SW480 (cell line): ENCODE results near the gene CFHR1.
A peak's percentile ranks its signal among the peaks of the same experiment; 100 is the strongest.
"Not testable (repeated sequence)": the region's sequence is repeated elsewhere in the genome, so short reads cannot be mapped to it uniquely, and the experiment has no call there.

Source experiments
- DNase-seq: peaks from one replicate; pipeline ENCODE4 v3.0.0-alpha.2; 2016; ENCODE audit warnings: low spot score

Gene CFHR1

DNA sequence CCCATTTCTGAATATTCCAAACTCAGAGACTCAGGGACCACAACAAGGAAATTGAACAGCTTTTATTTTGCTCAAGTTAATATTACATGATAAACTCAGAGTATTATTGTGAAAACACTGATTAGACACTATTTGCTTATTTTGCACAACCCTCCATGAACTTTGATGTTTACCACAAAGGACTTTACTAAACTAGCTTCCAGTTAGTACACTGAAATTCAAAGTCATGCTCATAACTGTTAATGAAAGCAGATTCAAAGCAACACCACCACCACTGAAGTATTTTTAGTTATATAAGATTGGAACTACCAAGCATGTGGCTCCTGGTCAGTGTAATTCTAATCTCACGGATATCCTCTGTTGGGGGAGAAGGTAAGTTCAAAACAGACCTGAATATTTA lies at the start of gene CFHR1:
CFHR1 (plus strand) TSS at position 201 of the 400 bp plus-strand sequence; CDS start at position 315, 114 bp downstream.
- not testable (repeated sequence) for DNase-seq

DNA sequence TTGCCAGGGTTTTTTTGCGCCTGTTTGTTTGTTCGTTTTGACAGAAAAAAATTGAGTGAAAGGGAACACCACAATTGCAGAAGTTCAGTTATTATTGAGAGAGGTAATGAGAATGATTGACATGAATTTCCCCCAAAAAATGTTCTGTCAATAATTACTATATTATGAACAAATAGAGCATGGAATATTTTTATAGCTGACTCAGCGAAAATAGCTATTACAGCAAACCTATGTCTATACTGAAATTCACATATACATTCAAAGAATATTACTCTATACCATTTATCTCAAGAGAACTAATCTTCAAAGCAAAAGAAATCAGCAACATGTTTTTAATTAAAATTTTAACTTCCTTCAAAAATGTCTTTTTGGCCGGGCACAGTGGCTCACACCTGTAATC lies 49.7 kb upstream of the CFHR1 start:
- not testable (repeated sequence) for DNase-seq

DNA sequence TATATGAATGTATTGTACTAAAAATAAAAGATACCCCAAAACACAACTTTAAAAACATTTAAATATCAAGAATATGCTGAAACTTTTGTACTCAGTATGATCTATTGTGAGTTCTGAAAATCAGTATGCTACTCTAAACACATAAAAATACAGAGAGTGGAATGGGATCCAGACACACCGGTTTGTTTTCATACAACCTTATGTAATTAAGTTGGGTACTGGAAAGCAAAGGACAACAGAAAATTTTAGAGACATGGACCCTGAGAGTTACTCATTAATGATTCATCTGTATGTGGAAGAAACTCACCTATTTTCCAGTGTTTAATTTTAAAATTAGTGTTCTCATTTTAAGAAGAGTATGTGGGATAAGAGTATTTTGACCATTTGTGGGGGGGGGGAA lies 45.8 kb upstream of the CFHR1 start:
- DNase-seq, result no peak

DNA sequence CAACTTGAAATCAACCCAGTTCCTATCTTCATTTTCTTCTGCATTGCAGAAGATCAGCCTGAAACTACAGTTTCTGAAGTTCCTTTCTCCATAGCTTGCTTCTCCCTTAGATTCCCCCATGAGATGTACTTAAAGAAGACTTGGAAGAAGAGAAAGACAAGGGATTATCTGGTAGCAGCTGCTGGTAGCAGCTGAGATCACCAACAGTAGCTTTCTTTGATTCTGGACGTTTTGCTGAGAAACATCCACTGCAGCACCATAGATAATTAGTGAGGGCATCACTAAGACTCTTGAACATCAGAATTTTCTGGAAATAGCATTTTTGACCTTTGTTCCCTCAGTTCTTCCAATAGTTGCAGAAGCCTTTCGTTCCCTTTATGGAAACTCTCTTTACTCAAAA lies 45.4 kb upstream of the CFHR1 start:
- DNase-seq, result no peak

- DNase-seq, result no peak
Measured at GRCh38 chr1:196774603-196775002, 44.9 kb upstream of the CFHR1 start, which contains the start of gene CFHR3. CFHR3 (plus strand) TSS chr1:196774840; CDS start chr1:196774887, 47 bp downstream.

DNA sequence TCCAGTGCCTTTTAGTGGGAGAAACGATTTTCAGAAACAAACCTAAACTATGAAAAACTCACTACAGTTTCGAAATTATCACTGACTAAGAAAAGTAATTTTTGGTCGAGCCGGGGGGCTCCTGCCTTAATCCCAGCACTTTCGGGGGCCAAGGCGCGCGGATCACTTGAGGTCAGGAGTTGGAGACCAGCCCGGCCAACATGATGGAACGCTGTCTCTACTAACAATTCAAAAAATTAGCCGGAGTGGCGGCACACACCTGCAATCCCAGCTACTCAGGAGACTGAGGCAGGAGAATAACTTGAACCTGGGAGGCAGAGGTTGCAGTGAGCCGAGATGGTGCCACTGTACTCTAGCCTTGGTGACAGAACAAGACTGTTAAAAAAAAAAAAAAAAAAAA lies 41.9 kb upstream of the CFHR1 start:
- DNase-seq, result no peak

GRCh38 chr1:196779093-196779492 lies 40.4 kb upstream of the CFHR1 start:
- DNase-seq, result peak; percentile 1

DNA sequence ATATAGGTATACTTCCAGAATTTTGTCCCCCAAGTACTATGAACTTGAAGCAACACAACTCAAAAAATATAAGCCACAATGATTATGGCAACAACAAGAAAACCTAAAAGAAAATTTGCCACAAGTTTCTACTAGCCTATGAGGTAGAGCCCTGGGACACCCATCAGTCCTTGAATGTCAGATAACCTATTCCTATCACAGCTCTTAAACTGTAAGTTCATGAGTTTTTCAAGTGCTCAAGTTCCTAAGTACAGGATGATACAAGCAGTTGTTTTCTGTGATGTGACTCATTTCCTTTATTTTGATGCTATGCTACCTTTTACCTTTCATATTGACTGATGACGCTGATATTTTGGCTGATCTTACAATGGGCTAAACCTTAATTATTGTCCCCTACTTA lies 28.3 kb upstream of the CFHR1 start:
- DNase-seq, result not testable (repeated sequence)

DNA sequence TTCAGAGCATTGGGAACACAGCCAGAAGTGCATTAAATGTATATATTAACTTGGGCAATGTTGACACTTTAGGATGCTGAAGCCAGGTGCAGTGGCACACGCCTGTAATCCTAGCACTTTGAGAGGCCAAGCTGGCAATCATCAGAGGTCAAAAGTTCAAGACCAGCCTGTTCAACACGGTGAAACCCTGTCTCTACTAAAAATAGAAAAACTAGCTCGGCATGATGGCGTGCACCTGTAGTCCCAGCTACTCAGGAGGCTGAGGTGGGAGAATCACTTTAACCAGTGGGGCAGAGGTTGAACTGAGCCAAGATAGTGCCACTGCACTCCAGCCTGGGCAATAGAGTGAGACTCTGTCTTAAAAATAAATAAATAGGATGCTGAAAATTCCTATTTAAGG lies 25.4 kb upstream of the CFHR1 start:
- DNase-seq, result not testable (repeated sequence)

GRCh38 chr1:196797891-196798290 lies 21.6 kb upstream of the CFHR1 start:
- DNase-seq, result no peak

GRCh38 chr1:196801920-196802319 lies 17.6 kb upstream of the CFHR1 start:
- not testable (repeated sequence) for DNase-seq

GRCh38 chr1:196808529-196809235 lies 10.8 kb upstream of the CFHR1 start:
- no peak for DNase-seq

DNA sequence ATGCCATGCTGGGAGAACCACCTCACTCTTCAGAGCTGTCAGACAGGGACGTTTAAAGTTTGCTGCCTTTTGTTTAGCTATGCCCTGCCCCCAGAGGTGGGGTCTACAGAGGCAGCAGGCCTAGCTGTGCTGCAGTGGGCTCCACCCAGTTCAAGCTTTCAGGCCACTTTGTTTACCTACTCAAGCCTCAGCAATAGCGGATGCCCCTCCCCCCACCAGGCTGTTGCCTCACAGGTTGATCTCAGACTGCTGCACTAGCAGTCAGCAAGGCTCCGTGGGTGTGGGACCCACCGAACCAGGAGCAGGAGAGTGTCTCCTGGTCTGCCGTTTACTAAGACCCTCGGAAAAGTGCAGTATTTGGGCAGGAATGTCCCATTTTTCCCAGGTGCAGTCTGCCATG lies 2.1 kb upstream of the CFHR1 start:
- not testable (repeated sequence) for DNase-seq

GRCh38 chr1:196827860-196828259 lies 8.3 kb downstream of the CFHR1 start:
- DNase-seq, result peak; percentile 61

DNA sequence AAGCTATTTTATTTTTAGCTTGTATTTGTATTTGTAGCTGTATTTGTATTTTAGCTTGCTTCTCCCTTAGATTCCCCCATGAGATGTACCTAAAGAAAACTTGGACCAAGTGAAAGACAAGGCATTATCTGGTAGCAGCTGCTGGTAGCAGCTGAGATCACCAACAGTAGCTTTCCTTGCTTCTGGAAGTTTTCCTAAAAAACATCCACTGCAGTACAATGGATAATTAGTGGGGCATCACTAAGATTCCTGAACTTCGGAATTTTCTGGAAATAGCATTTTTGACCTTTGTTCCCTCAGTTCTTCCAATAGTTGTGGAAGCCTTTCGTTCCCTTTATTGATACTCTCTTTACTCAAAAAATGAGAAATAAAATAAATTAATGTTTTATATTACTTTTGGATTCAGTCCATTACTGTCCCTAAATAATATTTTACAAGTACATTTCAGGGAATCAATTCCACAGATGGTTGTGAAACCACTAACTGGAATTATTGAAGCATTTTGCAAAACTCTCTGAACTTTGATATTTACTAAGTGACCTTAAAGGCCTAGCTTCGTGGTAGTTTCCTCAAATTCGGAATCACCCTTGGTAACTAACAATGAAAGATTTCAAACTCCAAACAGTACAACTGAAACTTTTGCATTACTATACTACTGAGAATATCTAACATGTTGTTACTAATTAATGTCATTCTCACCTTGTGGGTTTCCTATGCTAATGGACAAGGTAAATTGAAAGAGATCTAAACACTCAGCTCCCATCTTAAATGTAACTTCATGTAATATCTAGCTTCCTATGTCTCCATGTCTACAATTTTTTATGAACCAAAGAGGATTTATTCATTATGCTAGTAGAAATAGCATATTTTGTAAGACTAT lies 30.3 kb downstream of the CFHR1 start:
- DNase-seq, result not testable (repeated sequence)

GRCh38 chr1:196856053-196856452 lies 36.5 kb downstream of the CFHR1 start:
- DNase-seq, result no peak

DNA sequence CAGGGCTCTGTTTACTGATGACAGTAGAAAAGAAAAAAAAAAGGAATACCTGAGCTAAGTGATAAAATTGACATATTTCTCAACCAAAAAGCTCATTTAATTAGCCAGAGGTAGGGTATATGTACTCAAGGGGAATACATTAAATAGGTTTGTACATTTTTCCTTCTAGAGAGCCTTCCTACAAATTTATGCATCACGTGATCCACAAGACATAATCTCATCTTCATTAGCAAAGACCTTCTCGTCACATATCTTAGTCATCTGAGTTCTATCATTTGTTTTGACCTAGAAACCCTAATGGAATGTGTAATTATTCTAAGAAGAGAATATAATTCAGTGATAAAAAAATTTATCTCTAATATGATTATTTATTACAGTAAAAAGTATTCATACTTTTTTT lies 37.7 kb downstream of the CFHR1 start:
- DNase-seq, result no peak

DNA sequence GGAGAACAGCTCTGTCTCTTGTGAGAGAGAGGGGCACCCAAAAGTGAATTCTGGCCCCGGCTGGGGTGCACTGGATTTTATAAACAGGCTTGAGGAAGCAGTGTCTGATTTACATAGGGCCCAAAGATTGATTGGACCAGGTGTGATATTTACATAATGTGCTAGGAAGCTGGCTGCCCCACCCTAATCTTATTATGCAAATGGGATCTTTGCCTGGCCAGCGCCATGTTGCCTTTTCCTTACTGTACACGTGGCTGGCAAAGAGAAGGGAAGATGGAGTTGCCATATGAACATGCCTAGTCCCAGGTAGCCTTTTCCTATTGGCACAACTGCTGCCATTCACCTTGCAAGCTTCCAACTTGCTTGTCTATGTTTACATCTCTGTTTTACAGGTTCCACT lies 39.3 kb downstream of the CFHR1 start:
- DNase-seq, result no peak

DNA sequence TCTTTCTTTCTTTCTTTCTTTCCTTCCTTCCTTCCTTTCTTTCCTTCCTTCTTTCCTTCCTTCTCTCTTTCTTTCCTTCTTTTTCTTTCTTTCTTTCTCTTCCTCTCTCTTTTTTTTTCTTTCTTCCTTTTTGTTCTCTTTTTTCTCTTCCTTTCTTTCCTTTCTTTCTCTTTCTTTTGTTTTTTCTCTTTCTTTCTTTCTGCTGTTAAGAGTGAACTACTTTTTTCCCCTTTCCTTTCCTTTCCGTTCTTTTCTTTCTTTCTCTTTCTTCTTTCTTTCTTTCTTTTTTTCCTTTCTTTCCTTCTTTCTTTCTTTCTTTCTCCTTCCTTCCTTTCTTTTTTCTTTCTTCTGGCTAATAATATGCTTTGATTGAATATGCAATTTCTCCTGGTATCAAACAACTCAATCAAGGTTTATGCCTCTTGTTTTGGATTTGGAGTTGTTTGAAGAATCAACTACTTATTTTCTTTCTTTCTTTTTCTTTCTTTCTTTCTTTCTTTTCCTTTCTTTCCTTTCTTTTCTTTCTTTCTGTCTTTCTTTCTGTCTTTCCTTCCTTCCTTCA lies 40.9 kb downstream of the CFHR1 start:
- DNase-seq, result no peak

- no peak for DNase-seq
Measured at GRCh38 chr1:196861429-196861828, 41.9 kb downstream of the CFHR1 start.

- DNase-seq, result no peak
Measured at GRCh38 chr1:196866974-196867373, 47.4 kb downstream of the CFHR1 start.

DNA sequence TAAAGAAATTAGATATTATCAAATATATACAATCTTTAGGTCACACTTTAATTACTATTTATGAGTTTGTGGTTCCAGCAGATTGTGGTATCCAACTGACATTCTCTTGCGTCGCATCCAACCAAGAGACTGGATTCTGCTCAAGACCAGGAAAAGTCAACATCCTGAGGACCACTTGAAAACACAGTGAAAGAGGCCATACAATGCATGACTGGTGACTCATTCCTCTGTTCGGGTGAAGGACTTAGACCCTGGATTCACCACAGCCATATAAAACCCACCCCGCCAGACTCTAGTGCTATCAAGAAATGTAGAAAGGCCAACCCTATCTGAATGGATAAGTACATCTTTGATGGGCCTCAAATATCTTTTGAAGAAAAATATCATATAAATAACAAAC lies 53.9 kb downstream of the CFHR1 start:
- DNase-seq, result no peak

GRCh38 chr1:196875935-196876334 lies 56.4 kb downstream of the CFHR1 start:
- DNase-seq, result no peak
